HCT116 (cell line): ENCODE results near the gene TULP4. TPM values are rescaled to one million over a fixed set of nuclear protein-coding genes. Genes with fewer than 3 reads are reported as not detected.

Experiments used
- ATAC-seq: fragments of 200-7000 bp; cut with Tn5 transposase; 2 replicates; pipeline ENCODE4 v1.9.1; 2020; ENCODE audit warnings: mild to moderate bottlenecking, moderate library complexity
- BruUV-seq: library from RNA; stranded (reverse); fragments of 400-500 nt; replicated peaks from 2 replicates; lab custom pipeline; 2021; lab: Mats Ljungman, UMichigan
- CTCF ChIA-PET: fragments of 300-600 bp; sonication (Branson Sonifier 250); formaldehyde crosslinking; loops from one replicate; lab custom pipeline; 2021; ENCODE audit warnings: antibody characterized with exemption; lab: Charles Lee
- POLR2A ChIA-PET: fragments of 300-600, 350-600 bp; sonication (Branson Sonifier 250); formaldehyde crosslinking; loops from one replicate; lab custom pipeline; 2021; ENCODE audit warnings: antibody characterized with exemption; lab: Charles Lee
- RAD21 ChIA-PET, 2 experiments: fragments of 300-600 bp; sonication (Branson Sonifier 250); formaldehyde crosslinking; loops; one replicate each; lab custom pipeline; 2023; ENCODE audit warnings: low total read pairs in 2 of 2; ENCODE audit not compliant: uncharacterized antibody in 2 of 2, unreplicated experiment in 2 of 2, low non-redundant PET in 1 of 2; lab: Charles Lee
- DNase-seq: peaks from one replicate; pipeline ENCODE4 v3.0.0-alpha.2; 2010; ENCODE audit warnings: low read depth, low spot score
- H2AFZ ChIP-seq: fragments of 200-600 bp; shearing (Covaris generic), sonication (generic); 2 replicates; pipeline ENCODE4 v1.6.1; 2017; ENCODE audit warnings: low read depth, mixed run types, mixed read lengths, antibody characterized with exemption, low read length; ENCODE audit not compliant: poor library complexity, severe bottlenecking
- H3K27ac ChIP-seq: 2 replicates; pipeline ENCODE4 v1.5.1; 2012; ENCODE audit warnings: low read depth, low read length
- H3K27me3 ChIP-seq: fragments of 200-600 bp; sonication (generic); 2 replicates; pipeline ENCODE4 v1.6.1; 2016; ENCODE audit warnings: mixed run types, low read length, mixed read lengths; ENCODE audit not compliant: insufficient read depth
- H3K36me3 ChIP-seq, 2 experiments: fragments of 200-500 bp in 1 of 2; fragments of 200-600 bp in 1 of 2; sonication (Bioruptor generic) in 1 of 2; sonication (generic) in 1 of 2; 2 replicates each; pipeline versions ENCODE4 v1.5.1 to v1.6.1; 2014 to 2016; ENCODE audit warnings: low read length in 2 of 2, inconsistent platforms in 1 of 2, mixed read lengths in 1 of 2, mixed run types in 1 of 2; ENCODE audit not compliant: insufficient read depth in 2 of 2, control insufficient read depth in 1 of 2
- H3K4me1 ChIP-seq, 2 experiments: fragments of 200-600 bp in 1 of 2; sonication (generic) in 1 of 2; 2 replicates each; pipeline versions ENCODE4 v1.5.1 to v1.6.1; 2012 to 2017; ENCODE audit warnings: low read length in 2 of 2, inconsistent platforms in 1 of 2, mild to moderate bottlenecking in 1 of 2, mixed read lengths in 1 of 2, mixed run types in 1 of 2, moderate library complexity in 1 of 2; ENCODE audit not compliant: insufficient read depth in 2 of 2, control insufficient read depth in 1 of 2
- H3K4me2 ChIP-seq: fragments of 200-600 bp; sonication (generic); 2 replicates; pipeline ENCODE4 v1.6.1; 2017; ENCODE audit warnings: mixed run types, low read length, mixed read lengths
- H3K4me3 ChIP-seq, 2 experiments: fragments of 200-600 bp in 1 of 2; sonication (generic) in 1 of 2; replicated peaks in 1 of 2; 2 replicates each; pipeline ENCODE4 v1.5.1; 2011 to 2016; ENCODE audit warnings: low read length in 2 of 2, control low read depth in 1 of 2, low read depth in 1 of 2, mild to moderate bottlenecking in 1 of 2, mixed read lengths in 1 of 2, mixed run types in 1 of 2
- H3K79me2 ChIP-seq: fragments of 200-600 bp; sonication (generic); 2 replicates; pipeline ENCODE4 v1.6.1; 2017; ENCODE audit warnings: mild to moderate bottlenecking, mixed run types, low read length, moderate library complexity, mixed read lengths; ENCODE audit not compliant: insufficient read depth
- H3K9ac ChIP-seq: fragments of 200-600 bp; sonication (generic); 2 replicates; pipeline ENCODE4 v1.6.1; 2016; ENCODE audit warnings: low read length, mixed read lengths
- H3K9me2 ChIP-seq: fragments of 200-600 bp; sonication (generic), shearing (Covaris generic); 2 replicates; pipeline ENCODE4 v1.6.1; 2017; ENCODE audit warnings: mixed run types, mild to moderate bottlenecking, moderate library complexity; ENCODE audit not compliant: insufficient read depth
- H3K9me3 ChIP-seq, 2 experiments: fragments of 200-500 bp in 1 of 2; fragments of 200-600 bp in 1 of 2; sonication (Bioruptor generic) in 1 of 2; sonication (generic) in 1 of 2; 2 replicates each; pipeline ENCODE4 v1.6.1; 2014 to 2017; ENCODE audit warnings: low read length in 2 of 2, mixed read lengths in 2 of 2, inconsistent platforms in 1 of 2, low read depth in 1 of 2, mild to moderate bottlenecking in 1 of 2, mixed run types in 1 of 2, moderate library complexity in 1 of 2; ENCODE audit not compliant: control insufficient read depth in 1 of 2, insufficient read depth in 1 of 2
- H4K20me1 ChIP-seq: fragments of 200-600 bp; sonication (generic), shearing (Covaris generic); 2 replicates; pipeline ENCODE4 v1.6.1; 2017; ENCODE audit warnings: mixed run types, mild to moderate bottlenecking, moderate library complexity; ENCODE audit not compliant: insufficient read depth
- ATF3 ChIP-seq: IDR thresholded peaks from 2 replicates; pipeline ENCODE4 v1.6.1; 2012
- CBX3 ChIP-seq: IDR thresholded peaks from 2 replicates; pipeline ENCODE4 v1.6.1; 2012; ENCODE audit warnings: low read depth
- CEBPB ChIP-seq: IDR thresholded peaks from 2 replicates; pipeline ENCODE4 v1.6.1; 2012; ENCODE audit warnings: low read depth
- CTCF ChIP-seq, 3 experiments: fragments of 200-600 bp in 1 of 3; sonication (generic) in 1 of 3; IDR thresholded peaks in 2 of 3; conservative IDR thresholded peaks in 1 of 3; 2 replicates each; pipeline ENCODE4 v1.5.1; 2012 to 2017; ENCODE audit warnings: low read depth in 2 of 3, low read length in 2 of 3, antibody characterized with exemption in 1 of 3, borderline replicate concordance in 1 of 3, control low read depth in 1 of 3, mild to moderate bottlenecking in 1 of 3, mixed read lengths in 1 of 3, mixed run types in 1 of 3, moderate library complexity in 1 of 3; ENCODE audit not compliant: insufficient read depth in 1 of 3
- EGR1 ChIP-seq: IDR thresholded peaks from 2 replicates; pipeline ENCODE4 v1.6.1; 2012; ENCODE audit warnings: low read depth
- ELF1 ChIP-seq: IDR thresholded peaks from 2 replicates; pipeline ENCODE4 v1.6.1; 2012; ENCODE audit warnings: low read depth, borderline replicate concordance
- EZH2 ChIP-seq: fragments of 200-600 bp; sonication (generic); IDR thresholded peaks from 2 replicates; pipeline ENCODE4 v1.6.1; 2017; ENCODE audit warnings: antibody characterized with exemption, mixed run types
- EZH2phosphoT487 ChIP-seq: fragments of 200-600 bp; IDR thresholded peaks from 2 replicates; pipeline ENCODE4 v1.6.1; 2018; ENCODE audit warnings: antibody characterized with exemption, borderline replicate concordance
- FOSL1 ChIP-seq: IDR thresholded peaks from 2 replicates; pipeline ENCODE4 v1.6.1; 2012; ENCODE audit warnings: low read depth
- JUND ChIP-seq: IDR thresholded peaks from 2 replicates; pipeline ENCODE4 v1.6.1; 2012
- MAX ChIP-seq: IDR thresholded peaks from 2 replicates; pipeline ENCODE4 v1.6.1; 2012
- POLR2AphosphoS5 ChIP-seq: IDR thresholded peaks from 2 replicates; pipeline ENCODE4 v1.6.1; 2011; ENCODE audit warnings: mild to moderate bottlenecking, low read depth, low read length, moderate library complexity
- RAD21 ChIP-seq: IDR thresholded peaks from 2 replicates; pipeline ENCODE4 v1.6.1; 2012; ENCODE audit warnings: low read depth, mild to moderate bottlenecking
- REST ChIP-seq: IDR thresholded peaks from 2 replicates; pipeline ENCODE4 v1.6.1; 2012; ENCODE audit warnings: low read depth
- SRF ChIP-seq: IDR thresholded peaks from 2 replicates; pipeline ENCODE4 v1.6.1; 2012; ENCODE audit warnings: low read depth
- YY1 ChIP-seq: IDR thresholded peaks from 2 replicates; pipeline ENCODE4 v1.6.1; 2011; ENCODE audit warnings: low read length, low read depth, moderate library complexity, mild to moderate bottlenecking; ENCODE audit not compliant: insufficient replicate concordance; ENCODE audit errors: extremely low read depth
- ZNF274 ChIP-seq: fragments of 200-500 bp; sonication (Bioruptor generic); IDR thresholded peaks from 2 replicates; pipeline ENCODE4 v1.6.1; 2014; ENCODE audit warnings: mild to moderate bottlenecking, low read depth, low read length, inconsistent platforms
- intact Hi-C: fragments of 100-400 bp; cut with micrococcal nuclease; formaldehyde crosslinking; loops from 2 replicates; pipeline ENCODE4 v1.10.0; 2022
- total RNA-seq: library from RNA; stranded (reverse); gene quantifications from one replicate; pipeline ENCODE4 v1.2.1, GENCODE V29; 2021; ENCODE audit not compliant: unreplicated experiment

Gene TULP4
- total RNA-seq, 1 experiment from 2014 or later, result 70.8 TPM

GRCh38 chr6:158290659-158291058 lies 21.6 kb upstream of the TULP4 start:
- Histone ChIP-seq H3K79me2 (peaks cover 17% of the 10 kb centered on the region), H3K9ac (no peak overlapping the region), H2AFZ (no peak overlapping the region), H4K20me1 (no peaks in the 10 kb centered on the region), H3K4me2 (no peak overlapping the region), H3K4me3 (no peak overlapping the region), H3K9me2 (no peaks in the 10 kb centered on the region)
- ChIA-PET CTCF (no interaction called here), POLR2A (no interaction called here)
- intact Hi-C loops, result no loop called here
- no TSS peak for BruUV-seq
- no peak for ATAC-seq
- no peak for TF ChIP-seq ZNF274
- no peak for TF ChIP-seq CEBPB
- TF ChIP-seq RAD21, result no peak
- TF ChIP-seq SRF, result no peak
- TF ChIP-seq EZH2phosphoT487, result no peak
- no peak for TF ChIP-seq CTCF (IDR thresholded peaks at IDR 0.05 in 2 of 3, conservative IDR thresholded peaks at IDR 0.05 in 1 of 3; ENCODE audit: borderline replicate concordance in 1 of 3, insufficient read depth in 1 of 3, low read depth in 2 of 3, low read length in 2 of 3)
- no peak for TF ChIP-seq ATF3
- no peak for TF ChIP-seq EGR1
- no peak for TF ChIP-seq ELF1
- no peak for TF ChIP-seq EZH2
- TF ChIP-seq REST, result no peak
- TF ChIP-seq MAX, result no peak
- no peak for TF ChIP-seq FOSL1
- TF ChIP-seq POLR2AphosphoS5, result no peak
- no peak for TF ChIP-seq YY1
- no peak for TF ChIP-seq CBX3
- TF ChIP-seq JUND, result no peak
- TF ChIP-seq, all 23 proteins: peak for 0
- H3K27me3 ChIP-seq, result no peaks in the 10 kb centered on the region
- H3K27ac ChIP-seq, result no peak overlapping the region
- RAD21 ChIA-PET, result no interaction called here
- DNase-seq, result no peak
- H3K36me3 ChIP-seq, result peaks cover 0 to 6% of the 10 kb centered on the region in 2 experiments; a peak in 1 of 4 replicates
- no peaks in the 10 kb centered on the region for H3K4me1 ChIP-seq
- no peaks in the 10 kb centered on the region for H3K9me3 ChIP-seq
